ENCODE results near the gene TRIP6.

The TRIP6 gene, protein sequence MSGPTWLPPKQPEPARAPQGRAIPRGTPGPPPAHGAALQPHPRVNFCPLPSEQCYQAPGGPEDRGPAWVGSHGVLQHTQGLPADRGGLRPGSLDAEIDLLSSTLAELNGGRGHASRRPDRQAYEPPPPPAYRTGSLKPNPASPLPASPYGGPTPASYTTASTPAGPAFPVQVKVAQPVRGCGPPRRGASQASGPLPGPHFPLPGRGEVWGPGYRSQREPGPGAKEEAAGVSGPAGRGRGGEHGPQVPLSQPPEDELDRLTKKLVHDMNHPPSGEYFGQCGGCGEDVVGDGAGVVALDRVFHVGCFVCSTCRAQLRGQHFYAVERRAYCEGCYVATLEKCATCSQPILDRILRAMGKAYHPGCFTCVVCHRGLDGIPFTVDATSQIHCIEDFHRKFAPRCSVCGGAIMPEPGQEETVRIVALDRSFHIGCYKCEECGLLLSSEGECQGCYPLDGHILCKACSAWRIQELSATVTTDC

GRCh38 chr7:100867040-100867775 is at the start of gene TRIP6:
TRIP6 (plus strand) TSS chr7:100867387; CDS start chr7:100867498, 111 bp downstream.
- peak; percentile 94 for DNase-seq (ENCODE audit: low read depth)

DNA sequence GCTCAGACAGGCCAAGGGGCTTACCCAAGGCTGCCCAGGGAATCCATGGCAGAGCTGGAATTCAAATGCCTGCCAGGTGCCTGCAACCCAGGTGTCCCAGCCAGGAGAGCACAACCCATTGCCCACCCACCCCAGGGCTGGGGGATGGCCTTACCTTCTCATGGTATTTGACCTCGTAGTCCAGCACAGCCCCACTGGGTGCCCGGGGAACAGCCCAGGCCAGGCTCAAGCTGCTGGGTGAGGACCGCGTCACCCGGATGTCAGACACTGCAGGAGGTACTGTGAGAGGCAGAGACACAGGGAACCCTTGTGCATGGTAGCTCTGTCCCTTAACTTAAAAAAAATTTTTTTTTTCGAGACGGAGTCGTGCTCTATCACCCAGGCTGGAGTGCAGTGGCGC is 48.8 kb upstream of the TRIP6 start:
- no peak for DNase-seq (ENCODE audit: low read depth)

DNA sequence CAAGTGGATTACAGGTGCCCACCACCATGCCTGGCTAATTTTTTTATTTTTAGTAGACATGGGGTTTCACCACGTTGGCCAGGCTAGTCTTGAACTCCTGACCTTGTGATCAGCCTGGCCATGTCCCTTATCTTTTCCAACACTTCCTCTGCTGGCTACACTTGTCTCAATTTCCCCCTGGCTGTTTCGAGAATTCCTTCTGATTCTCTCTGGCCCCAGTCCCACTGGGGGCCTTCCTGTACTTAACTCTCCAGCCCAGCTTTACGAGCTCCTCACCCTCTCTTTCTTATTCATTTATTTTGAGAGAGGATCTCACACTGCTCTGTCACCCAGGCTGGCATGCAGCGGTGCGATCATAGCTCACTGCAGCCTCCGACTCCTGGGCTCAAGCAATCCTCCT is 48.4 kb upstream of the TRIP6 start:
- DNase-seq (ENCODE audit: low read depth) = no peak

- no peak for DNase-seq (ENCODE audit: low read depth)
These were observed 47.6 kb upstream of the TRIP6 start for GRCh38 chr7:100819586-100819985.

DNA sequence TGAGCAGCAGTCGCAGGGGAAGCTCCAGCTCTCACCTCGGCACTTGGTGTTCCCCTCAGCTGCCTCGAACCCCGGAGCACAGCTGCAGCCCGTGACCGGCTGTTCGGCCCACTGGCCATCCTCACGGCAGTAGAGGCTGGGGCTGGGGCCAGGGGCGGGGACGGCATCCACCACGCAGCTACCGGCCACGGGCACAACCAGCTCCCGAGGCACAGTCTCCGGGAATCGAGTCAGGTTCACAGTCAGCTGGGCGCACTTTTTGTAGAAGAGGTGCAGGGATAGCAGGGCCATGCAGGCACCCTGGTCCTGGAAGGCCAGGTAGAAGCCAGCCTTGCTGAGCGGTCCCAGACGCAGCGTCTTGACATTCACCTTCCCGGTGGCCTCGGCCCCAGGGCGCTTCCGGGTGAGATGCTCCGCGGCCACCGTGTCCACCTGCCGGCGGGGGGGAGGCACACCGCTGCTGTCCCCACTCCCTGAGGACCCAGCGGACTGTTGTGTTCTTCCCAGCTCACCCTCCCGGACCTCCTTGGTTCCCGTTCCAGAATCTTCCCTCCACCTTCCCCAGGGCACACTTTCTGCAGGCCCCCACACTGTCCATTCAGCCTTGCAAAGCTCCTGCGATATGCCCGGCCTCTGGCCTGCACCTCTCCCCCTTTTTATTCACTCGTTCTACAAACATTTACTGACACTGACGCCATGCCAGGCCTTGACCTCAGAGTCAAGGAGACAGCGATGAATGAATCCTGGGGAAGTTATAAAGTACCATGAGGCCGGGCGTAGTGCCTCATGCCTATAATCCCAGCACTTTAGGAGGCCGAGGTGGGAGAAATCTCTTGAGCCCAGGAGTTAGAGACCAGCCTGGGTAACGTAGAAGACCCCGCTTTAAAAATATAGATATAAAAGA is 44.7 kb upstream of the TRIP6 start:
- no peak for DNase-seq (ENCODE audit: low read depth)

- no peak for DNase-seq (ENCODE audit: low read depth)
These were observed 44.1 kb upstream of the TRIP6 start for GRCh38 chr7:100823140-100823525.

GRCh38 chr7:100823534-100823933 is 43.7 kb upstream of the TRIP6 start:
- no peak for DNase-seq (ENCODE audit: low read depth)

DNA sequence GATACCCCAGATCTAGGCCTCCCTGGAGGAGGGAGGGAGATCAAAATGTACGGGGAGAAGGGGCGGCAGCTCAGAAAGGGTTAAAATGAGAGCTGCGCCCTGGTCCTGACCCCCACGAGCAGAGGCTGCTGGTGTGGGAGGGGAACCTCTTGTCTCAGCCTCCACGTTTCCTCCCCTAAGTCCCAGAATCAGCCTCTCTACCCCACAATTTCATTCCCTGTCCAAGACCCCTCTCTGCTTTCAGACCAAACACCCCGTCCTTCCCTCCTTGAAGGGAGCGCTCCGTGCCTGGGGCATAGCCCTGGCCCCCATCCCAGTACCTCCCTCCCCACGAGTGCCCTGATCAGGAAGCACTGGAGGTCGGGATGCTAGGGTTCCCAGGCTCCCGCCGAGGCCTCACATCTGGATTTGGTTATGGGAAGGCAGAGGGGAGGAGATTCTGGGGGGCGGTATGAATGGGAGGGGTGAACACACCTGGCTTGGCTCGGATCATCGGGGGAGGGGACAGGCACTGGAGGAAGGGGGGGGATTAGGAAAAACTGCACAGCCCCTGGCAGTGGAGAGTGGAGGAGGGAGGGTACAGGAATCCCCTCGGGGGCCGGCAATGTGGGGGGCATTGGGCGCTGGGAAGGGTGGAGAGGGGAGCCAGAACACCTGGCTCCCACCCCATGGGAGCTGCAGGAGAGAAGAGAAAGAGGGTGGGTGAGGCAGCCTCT is 42.5 kb upstream of the TRIP6 start:
- no peak for DNase-seq (ENCODE audit: low read depth)

- DNase-seq (ENCODE audit: low read depth) = no peak
These were observed 41.9 kb upstream of the TRIP6 start for GRCh38 chr7:100825215-100825671.

DNA sequence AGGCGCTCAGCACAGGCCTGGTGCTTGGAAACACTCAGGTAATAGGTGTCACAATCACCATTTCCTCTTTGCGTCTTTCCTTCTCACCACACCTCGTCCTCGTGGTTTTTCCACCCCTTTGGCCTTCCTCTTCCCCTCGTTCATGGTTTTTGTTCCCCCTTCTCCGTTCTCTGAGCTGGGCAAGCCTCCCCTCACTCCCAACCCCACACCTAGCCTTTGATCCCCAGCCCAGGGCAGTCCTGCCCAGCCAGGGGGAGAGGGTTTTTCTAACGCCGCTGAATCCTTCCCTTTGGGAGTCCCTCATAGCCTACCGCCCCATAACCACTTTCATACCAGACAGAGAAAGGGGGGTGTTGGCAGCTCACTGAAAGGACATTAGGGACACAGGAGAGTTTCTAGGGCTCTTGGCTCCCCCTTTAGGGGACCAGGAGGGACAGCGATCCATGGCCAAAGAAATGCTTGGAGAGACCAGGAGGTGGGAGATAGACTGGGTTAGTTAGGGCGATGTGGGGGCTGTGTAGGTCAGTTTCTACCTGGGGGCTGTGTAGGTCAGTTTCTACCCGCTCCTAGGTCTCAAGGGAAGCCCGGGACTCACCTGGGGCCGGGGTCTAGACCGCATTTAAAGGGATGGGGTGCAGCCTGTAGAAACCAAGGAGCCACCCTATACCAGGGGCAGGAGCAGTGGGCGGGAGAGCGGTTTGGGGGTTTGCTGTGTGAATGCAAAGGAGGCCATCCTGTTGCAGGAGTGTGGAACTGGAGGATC is 41.3 kb upstream of the TRIP6 start:
- DNase-seq (ENCODE audit: low read depth) = no peak

GRCh38 chr7:100826514-100827329 is 40.5 kb upstream of the TRIP6 start:
- no peak for DNase-seq (ENCODE audit: low read depth)

DNA sequence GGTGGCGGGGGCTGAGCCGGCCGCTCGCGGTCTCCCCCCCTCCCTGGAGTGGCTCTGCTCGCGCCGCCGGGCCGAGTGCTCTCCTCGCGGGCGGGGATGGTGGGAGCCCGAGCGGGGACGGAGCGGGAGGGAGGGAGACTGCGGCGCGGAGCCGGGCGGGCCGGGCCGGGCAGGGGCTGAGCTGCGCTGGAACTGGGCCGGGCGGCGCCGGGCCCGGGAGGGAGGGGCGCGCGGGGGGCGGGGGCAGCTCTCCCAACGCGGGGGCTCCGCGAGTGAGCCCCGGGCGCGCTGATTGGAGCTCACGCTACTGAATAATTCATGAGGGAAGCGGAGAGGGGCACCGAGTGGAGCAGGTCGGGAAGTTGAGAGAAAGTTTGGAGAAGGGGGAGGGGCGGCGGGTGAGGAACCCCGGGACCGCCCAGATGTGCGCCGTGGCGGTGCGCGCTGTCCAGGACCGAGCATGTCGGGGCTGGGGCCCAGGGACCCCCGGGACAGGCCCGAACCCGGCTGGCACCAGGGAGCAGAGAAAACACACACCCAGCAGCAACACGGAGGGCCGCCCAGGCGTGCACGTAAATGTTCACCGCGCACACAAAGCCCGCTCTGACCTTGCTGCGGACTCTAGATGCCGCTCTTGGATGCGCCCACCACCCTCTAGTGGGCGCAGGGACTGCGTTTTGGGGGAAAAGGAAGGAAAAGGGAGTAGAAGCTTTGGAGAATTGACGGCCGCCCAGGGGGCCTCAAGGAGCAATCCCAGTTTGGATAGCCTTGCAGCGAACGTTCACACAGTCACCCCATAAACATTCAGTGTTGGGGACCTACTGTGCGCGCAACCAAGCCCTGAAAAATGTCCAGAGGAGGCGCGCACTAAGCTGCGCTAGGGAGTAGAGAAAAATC is 39.6 kb upstream of the TRIP6 start, which contains the start of gene EPHB4:
EPHB4 (minus strand) TSS at position 194 of the 897 bp plus-strand sequence. CDS start 493 bp downstream, outside the sequence.
- DNase-seq (ENCODE audit: low read depth) = peak; percentile 69

- no peak for DNase-seq (ENCODE audit: low read depth)
These were observed 38.0 kb upstream of the TRIP6 start for GRCh38 chr7:100829150-100829716.

- no peak for DNase-seq (ENCODE audit: low read depth)
These were observed 36.8 kb upstream of the TRIP6 start for GRCh38 chr7:100830396-100830795.

- no peak for DNase-seq (ENCODE audit: low read depth)
These were observed 34.9 kb upstream of the TRIP6 start for GRCh38 chr7:100832281-100832633.

DNA sequence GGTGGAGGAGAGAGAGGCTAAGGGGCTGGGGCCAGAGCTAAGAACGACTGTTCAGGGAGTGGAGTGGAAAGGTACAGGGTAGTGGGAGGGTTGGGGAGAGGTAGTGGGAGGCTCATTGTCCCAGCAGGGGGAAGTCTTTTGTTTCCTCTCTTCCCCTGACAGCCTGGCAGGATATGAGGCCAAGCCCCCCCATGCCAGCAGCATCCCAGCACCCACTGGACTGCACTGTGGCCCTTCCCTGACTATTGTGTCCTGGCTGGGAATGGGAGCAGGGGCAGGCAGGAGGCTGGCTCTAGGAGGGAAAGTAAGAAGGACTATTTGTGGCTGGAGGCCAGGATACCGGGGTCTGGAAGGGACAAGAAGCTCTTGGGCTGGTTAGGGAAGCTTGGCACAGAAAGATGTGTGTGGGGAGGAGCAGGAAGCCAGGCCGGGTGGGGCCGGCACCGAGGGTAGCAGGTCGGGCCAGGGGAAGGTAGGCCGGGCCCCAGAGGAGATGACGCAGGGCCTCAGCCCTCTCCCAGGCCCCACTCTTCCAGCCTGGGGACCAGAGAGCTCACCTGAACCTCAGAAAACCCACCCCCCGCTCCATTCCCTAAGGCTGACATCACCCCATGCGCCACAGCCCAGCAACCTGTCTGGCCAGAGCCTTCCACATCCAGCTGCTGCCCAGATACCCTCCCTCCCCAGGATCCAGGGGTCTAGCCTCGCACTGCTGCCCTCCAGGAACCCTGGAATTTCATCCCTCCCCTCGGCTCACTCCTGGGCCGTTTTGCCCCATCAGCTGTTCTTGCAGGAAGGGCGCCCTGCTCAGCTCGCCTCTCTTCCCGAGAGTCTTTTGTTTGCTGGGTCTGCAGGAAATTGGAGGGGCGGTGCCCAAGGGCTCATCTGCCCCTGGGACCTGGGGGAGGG is 31.0 kb upstream of the TRIP6 start:
- no peak for DNase-seq (ENCODE audit: low read depth)

DNA sequence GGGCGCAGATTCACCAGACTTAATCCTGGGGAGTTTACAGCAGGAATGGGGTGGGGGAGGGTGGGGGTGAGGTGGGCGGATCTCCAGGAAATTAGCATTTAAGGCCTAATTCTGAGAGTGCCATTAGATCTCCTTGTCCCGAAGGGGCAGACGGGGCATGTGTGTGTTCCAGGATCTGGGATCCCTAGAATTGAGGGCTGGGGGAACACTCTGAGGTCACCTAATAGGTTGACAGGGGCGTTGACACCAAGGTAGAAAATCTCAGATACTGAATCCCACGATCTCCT is 30.4 kb upstream of the TRIP6 start:
- no peak for DNase-seq (ENCODE audit: low read depth)
